Measurements from ENCODE around the gene SYNE1. TPM values are rescaled to one million over a fixed set of nuclear protein-coding genes. Genes with fewer than 3 reads are reported as not detected.

SYNE1 gene
- total RNA-seq, 1 experiment from 2014 or later = 6.5 TPM

- CTCF ChIA-PET = interaction anchor here (1.1 kb wide), 1 partner anchor 77 kb away, joined by 4 read pairs; no protein-coding TSS in a partner anchor
- POLR2A ChIA-PET = no interaction called here
Measured at GRCh38 chr6:152566103-152566875, 70.9 kb downstream of the SYNE1 start.

GRCh38 chr6:152563177-152563576 is 74.0 kb downstream of the SYNE1 start:
- DNase-seq (ENCODE audit: low spot score) (no peak), ATAC-seq (no peak)
- Mint-ChIP-seq H3K36me3 (no peaks in the 10 kb centered on the region), H3K4me1 (peaks cover 5% of the 10 kb centered on the region), H3K9me3 (peaks cover 16% of the 10 kb centered on the region), H3K27me3 (ENCODE audit: low read depth) (no peaks in the 10 kb centered on the region), H3K4me3 (no peak overlapping the region), H3K27ac (no peak overlapping the region)
- POLR2A ChIA-PET = no interaction called here
- CTCF ChIA-PET = no interaction called here
- TF ChIP-seq GTF2I (CRISPR knock-in tag; conservative IDR thresholded peaks at IDR 0.05) = no peak
- TF ChIP-seq SOX15 (CRISPR knock-in tag; IDR thresholded peaks at IDR 0.05) = no peak
- no peak for TF ChIP-seq ZNF416 (CRISPR knock-in tag; IDR thresholded peaks at IDR 0.05)
- no peak for TF ChIP-seq TP53 (CRISPR knock-in tag; IDR thresholded peaks at IDR 0.05)
- no peak for TF ChIP-seq NR1H2 (CRISPR knock-in tag; IDR thresholded peaks at IDR 0.05)
- TF ChIP-seq CDX4 (CRISPR knock-in tag; IDR thresholded peaks at IDR 0.05; ENCODE audit: borderline replicate concordance) = no peak
- no peak for TF ChIP-seq AR (CRISPR knock-in tag; IDR thresholded peaks at IDR 0.05)
- no peak for TF ChIP-seq ZNF317 (CRISPR knock-in tag; IDR thresholded peaks at IDR 0.05; ENCODE audit: borderline replicate concordance, low read depth)
- TF ChIP-seq ZNF263 (CRISPR knock-in tag; IDR thresholded peaks at IDR 0.05; ENCODE audit: low read depth) = no peak
- TF ChIP-seq TCF7 (CRISPR knock-in tag; IDR thresholded peaks at IDR 0.05; ENCODE audit: low read depth) = no peak

More at GRCh38 chr6:152566103-152566875, 70.9 kb downstream of the SYNE1 start:
- Mint-ChIP-seq H3K27me3 (ENCODE audit: low read depth) (no peaks in the 10 kb centered on the region), H3K4me1 (peaks cover 16% of the 10 kb centered on the region), H3K4me3 (no peak overlapping the region), H3K36me3 (no peaks in the 10 kb centered on the region), H3K9me3 (no peaks in the 10 kb centered on the region), H3K27ac (no peak overlapping the region)
- no peak for ATAC-seq
- TF ChIP-seq JUN (CRISPR knock-in tag; IDR thresholded peaks at IDR 0.05) (no peak), ARID4B (CRISPR knock-in tag; IDR thresholded peaks at IDR 0.05; ENCODE audit: borderline replicate concordance) (no peak), ATF1 (CRISPR knock-in tag; IDR thresholded peaks at IDR 0.05) (no peak), NFYB (CRISPR knock-in tag; conservative IDR thresholded peaks at IDR 0.05; ENCODE audit: low read depth) (no peak), RELA (CRISPR knock-in tag; IDR thresholded peaks at IDR 0.05; ENCODE audit: borderline replicate concordance) (no peak), PRDM15 (CRISPR knock-in tag; IDR thresholded peaks at IDR 0.05) (no peak), SMAD3 (CRISPR knock-in tag; IDR thresholded peaks at IDR 0.05; ENCODE audit: borderline replicate concordance) (no peak)
- no peak for DNase-seq (ENCODE audit: low spot score)

All from WTC11 (cell line).